BE2C (cell line): ENCODE data around the gene SCP2.

Experiments used
- DNase-seq: peaks from one replicate; pipeline ENCODE4 v3.0.0-alpha.2; 2020
- H3K27me3 ChIP-seq: fragments of 250-450 bp; sonication (Bioruptor Pico); 2 replicates; pipeline ENCODE4 v1.5.1; 2020; ENCODE audit warnings: mild to moderate bottlenecking
- H3K36me3 ChIP-seq: fragments of 250-450 bp; sonication (Bioruptor Pico); 2 replicates; pipeline ENCODE4 v1.5.1; 2020; ENCODE audit warnings: mild to moderate bottlenecking
- H3K4me1 ChIP-seq: fragments of 250-450 bp; sonication (Bioruptor Pico); 2 replicates; pipeline ENCODE4 v1.5.1; 2020
- H3K4me3 ChIP-seq: 2 replicates; pipeline ENCODE4 v1.5.1; 2011; ENCODE audit warnings: low read depth, low read length
- H3K9me3 ChIP-seq: fragments of 250-450 bp; sonication (Bioruptor Pico); 2 replicates; pipeline ENCODE4 v1.5.1; 2020
- CTCF ChIP-seq: IDR thresholded peaks from 2 replicates; pipeline ENCODE4 v1.5.1; 2012; ENCODE audit warnings: mild to moderate bottlenecking, low read depth, low read length

Gene SCP2

DNA sequence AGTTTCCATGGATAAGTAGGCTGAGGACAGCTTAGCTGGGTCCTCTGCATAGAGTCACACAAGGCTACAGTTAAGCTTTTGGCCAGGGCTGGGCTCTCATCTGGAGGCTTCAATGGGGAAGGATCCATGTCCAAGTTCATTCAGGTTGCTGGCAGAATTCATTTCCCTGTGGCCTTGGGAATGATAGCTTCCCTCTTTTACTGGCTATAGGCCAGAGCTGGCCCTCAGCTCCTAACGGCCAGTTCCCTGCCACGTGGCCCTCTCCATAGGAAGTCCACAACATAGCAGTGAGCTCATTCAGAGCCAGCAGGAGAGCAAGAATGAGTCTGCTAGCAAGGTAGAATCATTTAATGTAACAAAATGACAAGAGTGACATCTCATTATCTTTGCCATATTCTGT is 119.9 kb downstream of the SCP2 start:
- Histone ChIP-seq H3K36me3 (no peaks in the 10 kb centered on the region), H3K9me3 (no peaks in the 10 kb centered on the region), H3K27me3 (no peaks in the 10 kb centered on the region), H3K4me3 (no peak overlapping the region), H3K4me1 (peaks cover 8% of the 10 kb centered on the region)
- DNase-seq: no peak
- TF ChIP-seq CTCF: no peak

- no peak for TF ChIP-seq CTCF
- H3K36me3 ChIP-seq: no peaks in the 10 kb centered on the region
- no peaks in the 10 kb centered on the region for H3K27me3 ChIP-seq
- peaks cover 8% of the 10 kb centered on the region for H3K4me1 ChIP-seq
- no peak overlapping the region for H3K4me3 ChIP-seq
- no peak for DNase-seq
- no peaks in the 10 kb centered on the region for H3K9me3 ChIP-seq
Observed at GRCh38 chr1:53047737-53048736, 121.0 kb downstream of the SCP2 start.

GRCh38 chr1:53048960-53049573 is 122.0 kb downstream of the SCP2 start:
- no peaks in the 10 kb centered on the region for H3K27me3 ChIP-seq
- no peaks in the 10 kb centered on the region for H3K36me3 ChIP-seq
- DNase-seq: no peak
- TF ChIP-seq CTCF: no peak
- H3K9me3 ChIP-seq: no peaks in the 10 kb centered on the region
- peaks cover 8% of the 10 kb centered on the region for H3K4me1 ChIP-seq
- no peak overlapping the region for H3K4me3 ChIP-seq

- H3K9me3 ChIP-seq: no peaks in the 10 kb centered on the region
- H3K27me3 ChIP-seq: no peaks in the 10 kb centered on the region
- TF ChIP-seq CTCF: no peak
- DNase-seq: no peak
- H3K36me3 ChIP-seq: no peaks in the 10 kb centered on the region
- H3K4me3 ChIP-seq: no peak overlapping the region
- H3K4me1 ChIP-seq: peaks cover 8% of the 10 kb centered on the region
Observed at GRCh38 chr1:53049574-53049967, 122.5 kb downstream of the SCP2 start.

GRCh38 chr1:53050310-53050709 is 123.2 kb downstream of the SCP2 start:
- Histone ChIP-seq H3K4me3 (no peak overlapping the region), H3K27me3 (no peaks in the 10 kb centered on the region), H3K4me1 (peaks cover 8% of the 10 kb centered on the region), H3K36me3 (no peaks in the 10 kb centered on the region), H3K9me3 (no peaks in the 10 kb centered on the region)
- no peak for TF ChIP-seq CTCF
- DNase-seq: no peak

DNA sequence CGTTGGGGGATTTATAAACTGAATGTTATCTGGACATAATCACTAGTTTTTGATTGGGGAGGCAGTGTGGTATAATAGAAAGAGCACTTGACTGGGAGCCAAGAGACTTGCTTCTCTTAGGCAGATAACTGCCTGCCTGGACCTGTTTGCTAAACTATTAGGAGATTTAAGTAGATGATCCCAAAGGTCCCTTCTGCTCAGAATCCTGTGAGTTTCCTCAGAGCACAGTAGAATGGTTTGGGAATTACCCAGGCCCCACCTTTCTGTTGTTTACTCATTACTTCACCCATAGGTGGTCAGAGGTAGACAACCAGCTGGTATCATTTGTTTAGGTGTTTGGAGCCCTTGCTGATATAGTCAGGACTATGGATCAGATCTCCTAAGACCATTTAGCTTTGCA is 124.6 kb downstream of the SCP2 start:
- H3K36me3 ChIP-seq: no peaks in the 10 kb centered on the region
- no peaks in the 10 kb centered on the region for H3K9me3 ChIP-seq
- H3K4me1 ChIP-seq: peaks cover 8% of the 10 kb centered on the region
- no peaks in the 10 kb centered on the region for H3K27me3 ChIP-seq
- no peak overlapping the region for H3K4me3 ChIP-seq
- TF ChIP-seq CTCF: no peak
- no peak for DNase-seq
